Smooth muscle cell (in vitro differentiated cells): ENCODE data around the gene FTSJ3. TPM values are rescaled to one million over a fixed set of nuclear protein-coding genes. Genes with fewer than 3 reads are reported as not detected.

Experiments used
- DNase-seq: peaks from one replicate; lab custom pipeline; 2025; ENCODE audit not compliant: unreplicated experiment; lab: John Stamatoyannopoulos, UW
- H2AFZ ChIP-seq: fragments of 200-600 bp; sonication (generic); 2 replicates; pipeline ENCODE4 v1.6.0; 2016; ENCODE audit warnings: antibody characterized with exemption, low read depth, mild to moderate bottlenecking
- H3F3A ChIP-seq: fragments of 200-600 bp; sonication (generic); 2 replicates; pipeline ENCODE4 v1.6.0; 2017; ENCODE audit warnings: antibody characterized with exemption, low read depth
- H3K27ac ChIP-seq: fragments of 200-600 bp; sonication (generic); 2 replicates; pipeline ENCODE4 v1.5.1; 2016; ENCODE audit warnings: low read depth, mild to moderate bottlenecking
- H3K27me3 ChIP-seq: fragments of 200-600 bp; sonication (generic); 2 replicates; pipeline ENCODE4 v1.6.1; 2016; ENCODE audit warnings: low read depth, mild to moderate bottlenecking
- H3K36me3 ChIP-seq: fragments of 200-600 bp; sonication (generic); 2 replicates; pipeline ENCODE4 v1.5.1; 2016; ENCODE audit warnings: low read depth
- H3K4me1 ChIP-seq: fragments of 200-600 bp; sonication (generic); 2 replicates; pipeline ENCODE4 v1.5.1; 2016; ENCODE audit warnings: low read depth
- H3K4me2 ChIP-seq: fragments of 200-600 bp; sonication (generic); 2 replicates; pipeline ENCODE4 v1.6.0; 2016; ENCODE audit warnings: mild to moderate bottlenecking
- H3K4me3 ChIP-seq: fragments of 200-600 bp; sonication (generic); 2 replicates; pipeline ENCODE4 v1.5.1; 2016; ENCODE audit warnings: mild to moderate bottlenecking
- H3K79me2 ChIP-seq: fragments of 200-600 bp; sonication (generic); 2 replicates; pipeline ENCODE4 v1.6.0; 2016; ENCODE audit warnings: low read depth, mild to moderate bottlenecking
- H3K9ac ChIP-seq: fragments of 200-600 bp; sonication (generic); 2 replicates; pipeline ENCODE4 v1.6.0; 2016; ENCODE audit warnings: low read depth
- H3K9me3 ChIP-seq: fragments of 200-600 bp; sonication (generic); replicated peaks from 2 replicates; pipeline ENCODE4 v1.5.1; 2016; ENCODE audit warnings: low read depth
- H4K20me1 ChIP-seq: fragments of 200-600 bp; sonication (generic); 2 replicates; pipeline ENCODE4 v1.6.0; 2016; ENCODE audit warnings: low read depth
- WGBS: methylation state at CpG from one replicate; pipeline ENCODE4 v1.1.7; 2016; ENCODE audit warnings: low lambda C conversion rate; 5-methylcytosine and 5-hydroxymethylcytosine counted together
- polyA plus RNA-seq: library from polyadenylated mRNA; unstranded; fragments of >200 nt; fragmentation: Nextera tagmentation; extraction: Ambion mirVana; gene quantifications from 2 replicates; pipeline ENCODE4 v1.2.1, GENCODE V29; 2016
- total RNA-seq: library from RNA; depleted of rRNA; stranded (reverse); fragments of >200 nt; gene quantifications from 2 replicates; pipeline ENCODE4 v1.2.3, GENCODE V29; 2014
- TF ChIP-seq, protein P1 (sequence below): fragments of 200-600 bp; sonication (generic); IDR thresholded peaks from 2 replicates; pipeline ENCODE4 v1.5.1; 2017; ENCODE audit warnings: borderline replicate concordance, mild to moderate bottlenecking, antibody characterized with exemption; ENCODE audit not compliant: insufficient read depth, poor library complexity, severe bottlenecking

FTSJ3 gene
- total and polyA plus RNA-seq, 2 experiments from 2014 or later, result 21.9 to 46.8 TPM

DNA sequence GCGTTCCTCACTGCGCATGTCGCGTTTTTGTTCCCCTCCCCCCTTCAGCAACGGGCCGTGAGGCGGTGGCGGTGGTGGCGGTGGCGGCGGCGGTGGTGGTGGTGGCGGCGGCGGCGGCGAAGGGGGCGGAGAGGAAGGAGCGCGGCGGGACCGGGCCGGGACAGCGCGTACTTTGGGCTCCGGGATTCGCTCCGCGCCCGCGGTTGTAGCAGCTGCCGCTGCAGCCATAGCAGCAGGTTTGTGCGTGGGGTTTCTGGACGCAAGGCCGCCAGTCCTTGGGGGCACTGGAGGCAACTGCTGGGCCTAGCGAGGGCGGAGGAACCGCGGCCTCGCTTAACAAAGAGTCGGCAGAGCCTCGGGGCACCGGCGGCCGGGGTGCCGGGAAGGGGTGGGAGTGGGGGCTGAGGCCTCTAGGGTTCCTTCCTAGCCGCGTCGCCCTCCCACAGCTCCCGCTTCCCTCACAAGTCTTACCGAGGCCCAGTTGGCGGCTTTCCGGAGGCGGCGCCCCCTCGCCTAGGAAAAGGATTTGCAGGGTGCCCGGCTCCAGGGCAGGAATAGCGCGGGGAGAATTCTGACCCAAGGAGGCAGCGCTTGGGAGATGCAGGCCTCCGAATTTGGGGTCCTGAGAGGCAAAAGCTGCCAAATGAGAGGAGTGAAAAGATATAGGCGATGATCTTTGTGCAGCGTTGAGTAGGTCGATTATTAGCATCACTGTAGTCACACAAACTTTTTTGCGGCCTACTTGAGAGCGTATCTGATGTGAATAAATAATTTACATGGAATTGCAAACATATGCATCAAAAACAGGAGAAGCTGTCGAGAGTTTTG lies 53.1 kb downstream of the FTSJ3 start, which contains the start of gene DDX42:
Gene DDX42 (plus strand): TSS at position 30 of the 828 bp plus-strand sequence. CDS start 12,880 bp downstream, outside the sequence.
- no peaks in the 10 kb centered on the region for H3K36me3 ChIP-seq

DNA sequence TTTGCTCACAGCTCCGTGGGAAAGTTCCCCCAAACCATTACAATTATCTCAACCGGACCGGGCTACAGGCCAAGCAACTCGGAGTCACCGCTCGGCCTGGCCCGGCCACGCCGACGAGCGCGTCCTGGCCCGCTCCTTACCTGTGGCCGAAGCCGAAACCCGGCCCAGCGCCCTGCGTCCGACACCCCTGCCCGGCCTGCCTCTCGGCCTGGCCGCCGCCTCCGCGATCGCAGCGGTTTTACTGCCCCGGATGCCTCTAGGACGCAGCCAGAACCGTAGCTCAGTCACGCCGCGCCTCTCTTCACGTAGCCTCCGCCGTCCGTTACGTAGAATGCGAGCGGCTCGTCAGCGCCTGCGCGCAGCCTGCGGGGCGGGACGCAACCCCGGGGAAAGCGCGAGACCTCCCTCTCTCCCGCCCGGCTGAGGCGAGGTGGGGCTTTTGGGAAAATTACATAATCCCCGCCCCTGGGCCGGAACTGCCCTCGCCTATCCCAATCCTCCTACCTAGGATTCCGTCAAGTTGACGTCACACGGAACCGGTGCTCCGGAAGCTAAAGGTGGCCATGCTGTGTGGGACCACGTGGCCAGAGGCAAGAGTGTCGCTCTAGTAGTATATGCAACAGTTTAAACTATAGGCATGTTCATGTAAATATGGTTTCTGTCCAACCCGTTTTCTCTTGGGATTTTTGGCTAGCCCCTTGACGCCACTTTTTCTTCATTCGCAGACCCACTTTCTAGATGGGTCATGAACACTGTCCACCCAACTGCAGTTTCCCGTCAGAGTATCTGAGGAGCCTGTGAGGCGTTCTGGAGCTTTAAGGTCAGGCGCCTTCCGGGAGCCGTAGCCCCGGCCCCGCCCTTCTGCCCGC lies 54.0 kb downstream of the FTSJ3 start, which contains the start of gene CCDC47:
Gene CCDC47 (minus strand): TSS at position 326 of the 869 bp plus-strand sequence. CDS start 7,422 bp downstream, outside the sequence.
- Histone ChIP-seq H3K4me1 (peaks cover 9% of the 10 kb centered on the region), H3K27me3 (no peaks in the 10 kb centered on the region), H3K4me3 (peak within 1 kb of the TSS; percentile 85), H3F3A (no peaks in the 10 kb centered on the region), H3K27ac (peak within 1 kb of the TSS; percentile 96), H4K20me1 (peaks cover 79% of the 10 kb centered on the region), H3K4me2 (peak within 1 kb of the TSS; percentile 87), H3K79me2 (peaks cover 87% of the 10 kb centered on the region), H3K36me3 (no peaks in the 10 kb centered on the region), H3K9ac (peak within 1 kb of the TSS; percentile 96), H3K9me3 (no peaks in the 10 kb centered on the region), H2AFZ (peak within 1 kb of the TSS; percentile 76)
- peak; percentile 93 for DNase-seq
- 1% methylated on average over 72 of the region's 74 CpGs for WGBS
- TF ChIP-seq, protein P1, sequence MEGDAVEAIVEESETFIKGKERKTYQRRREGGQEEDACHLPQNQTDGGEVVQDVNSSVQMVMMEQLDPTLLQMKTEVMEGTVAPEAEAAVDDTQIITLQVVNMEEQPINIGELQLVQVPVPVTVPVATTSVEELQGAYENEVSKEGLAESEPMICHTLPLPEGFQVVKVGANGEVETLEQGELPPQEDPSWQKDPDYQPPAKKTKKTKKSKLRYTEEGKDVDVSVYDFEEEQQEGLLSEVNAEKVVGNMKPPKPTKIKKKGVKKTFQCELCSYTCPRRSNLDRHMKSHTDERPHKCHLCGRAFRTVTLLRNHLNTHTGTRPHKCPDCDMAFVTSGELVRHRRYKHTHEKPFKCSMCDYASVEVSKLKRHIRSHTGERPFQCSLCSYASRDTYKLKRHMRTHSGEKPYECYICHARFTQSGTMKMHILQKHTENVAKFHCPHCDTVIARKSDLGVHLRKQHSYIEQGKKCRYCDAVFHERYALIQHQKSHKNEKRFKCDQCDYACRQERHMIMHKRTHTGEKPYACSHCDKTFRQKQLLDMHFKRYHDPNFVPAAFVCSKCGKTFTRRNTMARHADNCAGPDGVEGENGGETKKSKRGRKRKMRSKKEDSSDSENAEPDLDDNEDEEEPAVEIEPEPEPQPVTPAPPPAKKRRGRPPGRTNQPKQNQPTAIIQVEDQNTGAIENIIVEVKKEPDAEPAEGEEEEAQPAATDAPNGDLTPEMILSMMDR, result no peak

More for the DNA sequence above, 53.1 kb downstream of the FTSJ3 start, which contains the start of gene DDX42:
- Histone ChIP-seq H3K4me3 (peak within 1 kb of the TSS; percentile 85), H3K27ac (peak within 1 kb of the TSS; percentile 96), H3K4me2 (peak within 1 kb of the TSS; percentile 87), H3K9ac (peak within 1 kb of the TSS; percentile 96), H3K27me3 (no peaks in the 10 kb centered on the region), H3K79me2 (peaks cover 87% of the 10 kb centered on the region), H4K20me1 (peaks cover 79% of the 10 kb centered on the region), H2AFZ (peak within 1 kb of the TSS; percentile 76), H3K9me3 (no peaks in the 10 kb centered on the region), H3F3A (no peaks in the 10 kb centered on the region), H3K4me1 (peaks cover 9% of the 10 kb centered on the region)
- TF ChIP-seq, protein P1, result no peak
- WGBS, result 2% methylated on average over 38 of the region's 67 CpGs
- peak; percentile 47 for DNase-seq

DNA sequence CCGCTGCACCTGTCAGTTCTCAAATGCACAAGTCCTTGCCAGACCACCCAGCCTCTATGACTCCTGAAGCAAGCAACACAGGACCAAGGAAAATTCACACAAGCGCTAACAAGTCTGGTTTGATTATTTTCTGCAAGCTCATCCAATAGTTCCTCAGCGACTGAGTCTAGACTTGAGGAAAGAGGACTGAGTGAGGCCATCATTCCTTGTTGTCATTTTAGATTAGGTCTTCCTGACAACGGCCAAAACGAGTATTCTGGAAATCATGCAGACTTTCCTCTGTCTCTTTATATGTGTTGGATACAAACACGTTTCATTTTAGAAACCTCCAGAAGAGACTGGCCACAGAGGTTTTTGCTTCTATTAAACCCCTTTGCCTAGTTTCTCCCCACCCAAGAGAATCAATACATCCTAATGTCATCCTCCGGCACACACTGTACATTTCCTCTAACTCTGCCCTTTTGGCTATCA lies 54.6 kb downstream of the FTSJ3 start:
- Histone ChIP-seq H3K9ac (peak overlapping the region; percentile 96), H3K4me1 (peaks cover 9% of the 10 kb centered on the region), H3K79me2 (peaks cover 87% of the 10 kb centered on the region), H2AFZ (peak overlapping the region; percentile 76), H3K36me3 (no peaks in the 10 kb centered on the region), H3K4me2 (peak overlapping the region; percentile 87), H3K4me3 (peak overlapping the region; percentile 85), H3K27me3 (no peaks in the 10 kb centered on the region), H3F3A (no peaks in the 10 kb centered on the region), H3K27ac (peak overlapping the region; percentile 96), H3K9me3 (no peaks in the 10 kb centered on the region), H4K20me1 (peaks cover 79% of the 10 kb centered on the region)
- no peak for DNase-seq
- TF ChIP-seq, protein P1, result no peak
- 9% methylated on average over 7 of the region's 7 CpGs for WGBS

Other genes with a start within 250 kb of the FTSJ3 start
- gene TACO1, start 226.8 kb downstream of the FTSJ3 start, total RNA-seq, result 9.6 and 12.7 TPM in 2 replicates
- 25.1 and 32.3 TPM in 2 replicates for gene TACO1, start 226.8 kb downstream of the FTSJ3 start, polyA plus RNA-seq
- gene MAP3K3, start 205.2 kb downstream of the FTSJ3 start, total RNA-seq, result 16.0 and 17.3 TPM in 2 replicates
- 23.6 and 23.8 TPM in 2 replicates for gene MAP3K3, start 205.2 kb downstream of the FTSJ3 start, polyA plus RNA-seq
- 40.7 and 47.9 TPM in 2 replicates for gene LIMD2, start 127.5 kb downstream of the FTSJ3 start, total RNA-seq
- gene LIMD2, start 127.5 kb downstream of the FTSJ3 start, polyA plus RNA-seq, result 110 and 124 TPM in 2 replicates
- gene STRADA, start 85.9 kb downstream of the FTSJ3 start, total RNA-seq, result 13.6 and 18.7 TPM in 2 replicates
- gene STRADA, start 85.9 kb downstream of the FTSJ3 start, polyA plus RNA-seq, result 26.8 and 27.7 TPM in 2 replicates
- gene CCDC47, start 54.1 kb downstream of the FTSJ3 start, total RNA-seq, result 50.6 and 63.4 TPM in 2 replicates
- gene CCDC47, start 54.1 kb downstream of the FTSJ3 start, polyA plus RNA-seq, result 47.7 and 60.6 TPM in 2 replicates
- gene DDX42, start 53.5 kb downstream of the FTSJ3 start, total RNA-seq, result 80.1 and 80.5 TPM in 2 replicates
- gene DDX42, start 53.5 kb downstream of the FTSJ3 start, polyA plus RNA-seq, result 30.1 and 31.7 TPM in 2 replicates
- 32.3 and 46.2 TPM in 2 replicates for gene PSMC5, start 232 bp downstream of the FTSJ3 start, total RNA-seq
- gene PSMC5, start 232 bp downstream of the FTSJ3 start, polyA plus RNA-seq, result 132 and 153 TPM in 2 replicates
- gene SMARCD2, start 15.0 kb upstream of the FTSJ3 start, total RNA-seq, result 41.6 and 43.7 TPM in 2 replicates
- 41.9 and 58.6 TPM in 2 replicates for gene SMARCD2, start 15.0 kb upstream of the FTSJ3 start, polyA plus RNA-seq
- gene CSH2, start 46.0 kb upstream of the FTSJ3 start, total RNA-seq, result not detected in 2 replicates
- gene CSH2, start 46.0 kb upstream of the FTSJ3 start, polyA plus RNA-seq, result not detected in 2 replicates
- not detected in 2 replicates for gene GH2, start 54.3 kb upstream of the FTSJ3 start, total RNA-seq
- not detected in 2 replicates for gene GH2, start 54.3 kb upstream of the FTSJ3 start, polyA plus RNA-seq
- gene CSH1, start 68.9 kb upstream of the FTSJ3 start, total RNA-seq, result not detected in 2 replicates
- gene CSH1, start 68.9 kb upstream of the FTSJ3 start, polyA plus RNA-seq, result not detected in 2 replicates
- gene CSHL1, start 83.6 kb upstream of the FTSJ3 start, total RNA-seq, result not detected in 2 replicates
- not detected in 2 replicates for gene CSHL1, start 83.6 kb upstream of the FTSJ3 start, polyA plus RNA-seq
- gene GH1, start 91.2 kb upstream of the FTSJ3 start, total RNA-seq, result not detected in 2 replicates
- gene GH1, start 91.2 kb upstream of the FTSJ3 start, polyA plus RNA-seq, result not detected in 2 replicates
- gene CD79B, start 104.7 kb upstream of the FTSJ3 start, total RNA-seq, result not detected in 2 replicates
- not detected in 2 replicates for gene CD79B, start 104.7 kb upstream of the FTSJ3 start, polyA plus RNA-seq
- gene SCN4A, start 145.3 kb upstream of the FTSJ3 start, total RNA-seq, result under 0.01 and 0.09 TPM in 2 replicates
- gene SCN4A, start 145.3 kb upstream of the FTSJ3 start, polyA plus RNA-seq, result 0.14 TPM in 1 of 2 replicates, not detected in the other
- 0.18 TPM in 1 of 2 replicates, not detected in the other for gene PRR29, start 170.7 kb upstream of the FTSJ3 start, total RNA-seq
- 0.34 and 0.58 TPM in 2 replicates for gene PRR29, start 170.7 kb upstream of the FTSJ3 start, polyA plus RNA-seq
- 1.6 TPM in 1 of 2 replicates, not detected in the other for gene ICAM2, start 193.0 kb upstream of the FTSJ3 start, total RNA-seq
- gene ICAM2, start 193.0 kb upstream of the FTSJ3 start, polyA plus RNA-seq, result 1.0 TPM in 1 of 2 replicates, not detected in the other